ENCODE results near the gene CFHR5. TPM values are rescaled to one million over a fixed set of nuclear protein-coding genes. Genes with fewer than 3 reads are reported as not detected.
"Not testable (repeated sequence)": the region's sequence is repeated elsewhere in the genome, so short reads cannot be mapped to it uniquely, and the experiment has no call there.

Gene CFHR5
- total RNA-seq, 5 donors from 2014 or later (not counting 1 experiment from before 2014, with no cell fraction given): not detected

DNA sequence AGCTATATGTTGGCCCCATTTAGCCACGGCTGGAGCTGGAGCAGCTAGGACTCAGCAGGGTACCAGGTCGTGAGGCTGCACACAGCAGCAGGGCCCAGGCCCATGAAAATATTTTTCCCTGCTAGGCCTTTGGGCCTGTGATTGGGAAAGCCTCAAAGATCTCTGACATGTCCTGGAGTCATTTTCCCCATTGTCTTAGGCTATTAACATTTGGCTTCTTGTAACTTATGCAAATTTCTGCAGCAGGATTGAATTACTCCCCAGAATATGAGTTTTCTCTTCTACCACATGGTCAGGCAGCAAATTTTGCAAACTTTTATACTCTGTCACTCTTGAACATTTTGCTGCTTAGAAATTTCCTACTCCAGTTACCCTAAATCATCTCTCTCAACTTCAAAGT lies 22.6 kb upstream of the CFHR5 start:
- Mint-ChIP-seq H3K27ac (no peak overlapping the region), H3K4me1 (no peaks in the 10 kb centered on the region), H3K27me3 (no peaks in the 10 kb centered on the region), H3K36me3 (no peaks in the 10 kb centered on the region), H3K9me3 (peaks cover 0 to 6% (median 0%) of the 10 kb centered on the region in 3 donors), H3K4me3 (no peak overlapping the region)
- H3K4me1 ChIP-seq (ENCODE audit: control insufficient read depth in 1 of 2, extremely low read depth in 1 of 2, insufficient read depth in 2 of 2, low read length in 2 of 2): no peaks in the 10 kb centered on the region
- H3K27ac ChIP-seq (ENCODE audit: low read length): no peak overlapping the region
- no peak overlapping the region for H3K4me3 ChIP-seq (ENCODE audit: control insufficient read depth in 1 of 2, extremely low read depth in 1 of 2, low read length in 1 of 2)
- ATAC-seq (replicated peaks in 1 of 4): no peak
- no peaks in the 10 kb centered on the region for H3K9me3 ChIP-seq
- ChIA-PET POLR2A (no interaction called here), CTCF (no interaction called here)
- 60% methylated on average over 2 of the region's 2 CpGs for WGBS (ENCODE audit: insufficient coverage)
- H3K27me3 ChIP-seq (replicated peaks in 1 of 2; ENCODE audit: control insufficient read depth in 2 of 2, extremely low read depth in 1 of 2, insufficient read depth in 2 of 2, low read length in 1 of 2): no peaks in the 10 kb centered on the region
- no peak for DNase-seq
- H3K36me3 ChIP-seq (ENCODE audit: control insufficient read depth in 2 of 2, extremely low read depth in 1 of 2, insufficient read depth in 1 of 2, low read length in 1 of 2): no peaks in the 10 kb centered on the region

DNA sequence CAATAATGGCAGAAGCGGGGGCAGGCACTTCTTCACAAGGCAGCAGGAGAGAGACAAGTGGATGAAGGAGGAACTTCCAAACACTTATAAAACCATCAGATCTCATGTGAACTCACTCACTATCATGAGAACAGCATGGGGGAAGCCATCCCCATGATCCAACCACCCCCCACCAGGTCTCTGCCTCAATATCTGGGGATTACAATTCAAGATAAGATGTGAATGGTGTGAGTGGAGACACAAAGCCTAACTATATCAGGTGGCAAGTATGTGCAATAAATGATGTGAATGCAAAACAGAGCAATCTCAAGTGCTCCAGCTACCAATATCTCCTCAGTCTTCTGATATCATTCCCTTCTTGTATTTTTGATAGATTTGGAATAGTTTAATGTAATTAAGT lies 21.4 kb upstream of the CFHR5 start:
- ATAC-seq (replicated peaks in 1 of 4): no peak
- H3K36me3 ChIP-seq (ENCODE audit: control insufficient read depth in 2 of 2, extremely low read depth in 1 of 2, insufficient read depth in 1 of 2, low read length in 1 of 2): no peaks in the 10 kb centered on the region
- H3K9me3 Mint-ChIP-seq: peaks cover 0 to 6% (median 0%) of the 10 kb centered on the region in 3 donors
- no peak overlapping the region for H3K4me3 ChIP-seq (ENCODE audit: control insufficient read depth in 1 of 2, extremely low read depth in 1 of 2, low read length in 1 of 2)
- no peaks in the 10 kb centered on the region for H3K27me3 ChIP-seq (replicated peaks in 1 of 2; ENCODE audit: control insufficient read depth in 2 of 2, extremely low read depth in 1 of 2, insufficient read depth in 2 of 2, low read length in 1 of 2)
- ChIA-PET POLR2A (no interaction called here), CTCF (no interaction called here)
- no peak overlapping the region for H3K27ac ChIP-seq (ENCODE audit: low read length)
- H3K4me3 Mint-ChIP-seq: no peak overlapping the region
- H3K27ac Mint-ChIP-seq: no peak overlapping the region
- H3K27me3 Mint-ChIP-seq: no peaks in the 10 kb centered on the region
- no peaks in the 10 kb centered on the region for H3K4me1 Mint-ChIP-seq
- no peak for DNase-seq
- H3K36me3 Mint-ChIP-seq: no peaks in the 10 kb centered on the region
- no CpG with 5 or more reads among the region's 1 CpG for WGBS (ENCODE audit: insufficient coverage)
- no peaks in the 10 kb centered on the region for H3K9me3 ChIP-seq
- no peaks in the 10 kb centered on the region for H3K4me1 ChIP-seq (ENCODE audit: control insufficient read depth in 1 of 2, extremely low read depth in 1 of 2, insufficient read depth in 2 of 2, low read length in 2 of 2)

DNA sequence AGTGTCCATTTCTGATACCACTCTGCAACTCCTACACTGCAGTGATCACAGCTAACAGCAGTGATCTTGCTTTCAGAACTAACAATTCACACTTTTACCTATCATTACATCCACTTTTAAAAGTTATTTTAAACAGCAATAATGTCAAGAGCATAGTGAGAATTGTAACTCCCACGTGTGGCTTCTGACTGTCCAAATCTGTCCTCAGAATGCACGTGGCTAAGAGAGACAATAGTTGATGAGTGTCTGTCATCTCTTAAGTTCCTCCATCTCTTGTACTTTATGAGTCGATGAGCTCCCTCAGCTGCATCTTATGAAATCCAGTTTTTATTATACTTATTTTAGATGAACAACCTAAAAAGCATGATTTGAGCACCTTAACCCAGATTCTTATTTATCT lies 16.5 kb upstream of the CFHR5 start:
- H3K9me3 ChIP-seq: no peaks in the 10 kb centered on the region
- H3K36me3 ChIP-seq (ENCODE audit: control insufficient read depth in 2 of 2, extremely low read depth in 1 of 2, insufficient read depth in 1 of 2, low read length in 1 of 2): no peaks in the 10 kb centered on the region
- ATAC-seq (replicated peaks in 1 of 4) (no peak), DNase-seq (no peak)
- no peaks in the 10 kb centered on the region for H3K9me3 Mint-ChIP-seq
- no peaks in the 10 kb centered on the region for H3K4me1 ChIP-seq (ENCODE audit: control insufficient read depth in 1 of 2, extremely low read depth in 1 of 2, insufficient read depth in 2 of 2, low read length in 2 of 2)
- H3K4me3 ChIP-seq (ENCODE audit: control insufficient read depth in 1 of 2, extremely low read depth in 1 of 2, low read length in 1 of 2): no peak overlapping the region
- H3K36me3 Mint-ChIP-seq: no peaks in the 10 kb centered on the region
- no peak overlapping the region for H3K27ac ChIP-seq (ENCODE audit: low read length)
- no peak overlapping the region for H3K4me3 Mint-ChIP-seq
- ChIA-PET POLR2A (no interaction called here), CTCF (no interaction called here)
- H3K4me1 Mint-ChIP-seq: no peaks in the 10 kb centered on the region
- peaks cover 1 to 9% of the 10 kb centered on the region in 2 donors for H3K27me3 Mint-ChIP-seq
- H3K27ac Mint-ChIP-seq: no peak overlapping the region
- peaks cover 0 to 3% of the 10 kb centered on the region in 2 experiments for H3K27me3 ChIP-seq (replicated peaks in 1 of 2; ENCODE audit: control insufficient read depth in 2 of 2, extremely low read depth in 1 of 2, insufficient read depth in 2 of 2, low read length in 1 of 2)
- no CpG with 5 or more reads among the region's 3 CpGs for WGBS (ENCODE audit: insufficient coverage)

DNA sequence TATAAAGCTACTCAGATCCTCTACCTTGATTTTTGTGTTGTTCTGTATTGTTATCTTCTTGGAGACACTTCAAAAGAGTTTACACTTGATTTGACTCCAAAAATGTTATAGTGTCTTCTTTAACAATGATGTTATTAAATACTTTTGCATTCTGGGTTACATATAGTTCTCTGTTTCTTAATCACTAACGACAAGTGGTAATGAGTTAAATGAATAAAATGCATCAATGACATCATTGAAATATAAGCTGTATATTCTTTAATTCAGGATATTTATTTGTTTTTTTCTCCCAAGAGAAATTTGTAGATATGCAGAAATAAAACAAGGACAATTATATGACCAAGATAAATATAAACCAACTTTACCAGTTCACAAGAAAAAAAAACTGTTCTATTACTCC lies 7.2 kb upstream of the CFHR5 start:
- ATAC-seq (replicated peaks in 1 of 4): no peak
- no peaks in the 10 kb centered on the region for H3K27me3 Mint-ChIP-seq
- ChIA-PET POLR2A (no interaction called here), CTCF (no interaction called here)
- H3K9me3 Mint-ChIP-seq: no peaks in the 10 kb centered on the region
- DNase-seq: no peak
- Histone ChIP-seq H3K9me3 (no peaks in the 10 kb centered on the region), H3K27me3 (replicated peaks in 1 of 2; ENCODE audit: control insufficient read depth in 2 of 2, extremely low read depth in 1 of 2, insufficient read depth in 2 of 2, low read length in 1 of 2) (no peaks in the 10 kb centered on the region), H3K4me1 (ENCODE audit: control insufficient read depth in 1 of 2, extremely low read depth in 1 of 2, insufficient read depth in 2 of 2, low read length in 2 of 2) (no peaks in the 10 kb centered on the region), H3K4me3 (ENCODE audit: control insufficient read depth in 1 of 2, extremely low read depth in 1 of 2, low read length in 1 of 2) (no peak overlapping the region), H3K27ac (ENCODE audit: low read length) (no peak overlapping the region), H3K36me3 (ENCODE audit: control insufficient read depth in 2 of 2, extremely low read depth in 1 of 2, insufficient read depth in 1 of 2, low read length in 1 of 2) (no peaks in the 10 kb centered on the region)
- no CpG with 5 or more reads among the region's 1 CpG for WGBS (ENCODE audit: insufficient coverage)
- no peaks in the 10 kb centered on the region for H3K36me3 Mint-ChIP-seq
- H3K4me3 Mint-ChIP-seq: no peak overlapping the region
- H3K4me1 Mint-ChIP-seq: no peaks in the 10 kb centered on the region
- no peak overlapping the region for H3K27ac Mint-ChIP-seq

DNA sequence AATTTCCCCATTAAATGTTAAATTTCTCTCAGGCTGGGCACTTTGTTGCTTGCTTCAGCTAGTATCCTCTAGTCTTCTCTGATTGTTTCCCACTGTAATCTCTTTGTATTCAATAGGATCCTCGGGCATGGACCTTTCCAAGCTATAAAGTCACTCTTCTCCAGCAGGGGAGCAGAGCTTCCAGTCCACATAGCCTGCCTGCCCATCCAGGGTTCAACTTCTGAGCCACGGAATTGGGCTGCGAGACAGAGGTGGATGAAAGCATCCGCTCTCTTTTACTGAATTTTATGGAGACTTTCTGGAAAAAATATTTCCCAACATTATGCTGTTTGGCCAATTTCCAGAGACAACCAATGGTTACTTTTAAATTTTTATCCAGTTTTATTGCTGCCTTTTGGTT lies 1.1 kb upstream of the CFHR5 start:
- ATAC-seq (replicated peaks in 1 of 4): no peak
- no peaks in the 10 kb centered on the region for H3K36me3 ChIP-seq (ENCODE audit: control insufficient read depth in 2 of 2, extremely low read depth in 1 of 2, insufficient read depth in 1 of 2, low read length in 1 of 2)
- H3K9me3 ChIP-seq: no peaks in the 10 kb centered on the region
- WGBS (ENCODE audit: insufficient coverage): 60% methylated on average over 1 of the region's 4 CpGs
- no peak overlapping the region for H3K27ac ChIP-seq (ENCODE audit: low read length)
- no peaks in the 10 kb centered on the region for H3K27me3 Mint-ChIP-seq
- no peaks in the 10 kb centered on the region for H3K9me3 Mint-ChIP-seq
- H3K27me3 ChIP-seq (replicated peaks in 1 of 2; ENCODE audit: control insufficient read depth in 2 of 2, extremely low read depth in 1 of 2, insufficient read depth in 2 of 2, low read length in 1 of 2): no peaks in the 10 kb centered on the region
- no peaks in the 10 kb centered on the region for H3K4me1 Mint-ChIP-seq
- no peak overlapping the region for H3K4me3 Mint-ChIP-seq
- POLR2A ChIA-PET: no interaction called here
- H3K27ac Mint-ChIP-seq: no peak overlapping the region
- CTCF ChIA-PET: no interaction called here
- DNase-seq: no peak
- no peak overlapping the region for H3K4me3 ChIP-seq (ENCODE audit: control insufficient read depth in 1 of 2, extremely low read depth in 1 of 2, low read length in 1 of 2)
- H3K36me3 Mint-ChIP-seq: no peaks in the 10 kb centered on the region
- H3K4me1 ChIP-seq (ENCODE audit: control insufficient read depth in 1 of 2, extremely low read depth in 1 of 2, insufficient read depth in 2 of 2, low read length in 2 of 2): no peaks in the 10 kb centered on the region

DNA sequence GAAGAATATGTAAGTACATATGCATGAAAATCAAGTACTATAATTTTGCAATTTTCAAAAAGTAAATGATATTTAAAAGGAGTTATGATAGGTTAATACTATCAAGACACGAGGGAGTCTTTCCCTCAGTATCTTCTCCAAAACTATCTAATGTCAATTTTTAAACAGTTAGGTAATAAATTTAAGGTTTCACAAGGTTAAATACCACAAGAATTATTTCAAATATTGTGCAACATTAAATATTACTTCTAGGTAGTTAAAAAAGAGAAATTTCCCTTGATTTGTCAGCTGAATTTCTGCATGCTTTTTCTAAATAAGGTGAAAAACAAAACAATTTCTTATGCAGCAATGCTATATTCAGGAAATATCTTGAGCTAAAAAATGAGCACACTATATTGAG lies 3.5 kb downstream of the CFHR5 start:
- Mint-ChIP-seq H3K27me3 (no peaks in the 10 kb centered on the region), H3K27ac (no peak overlapping the region), H3K36me3 (no peaks in the 10 kb centered on the region), H3K4me1 (no peaks in the 10 kb centered on the region), H3K9me3 (peaks cover 0 to 1% (median 0%) of the 10 kb centered on the region in 3 donors), H3K4me3 (no peak overlapping the region)
- ChIA-PET POLR2A (no interaction called here), CTCF (no interaction called here)
- Histone ChIP-seq H3K27me3 (replicated peaks in 1 of 2; ENCODE audit: control insufficient read depth in 2 of 2, extremely low read depth in 1 of 2, insufficient read depth in 2 of 2, low read length in 1 of 2) (no peaks in the 10 kb centered on the region), H3K9me3 (no peaks in the 10 kb centered on the region), H3K4me3 (ENCODE audit: control insufficient read depth in 1 of 2, extremely low read depth in 1 of 2, low read length in 1 of 2) (no peak overlapping the region), H3K36me3 (ENCODE audit: control insufficient read depth in 2 of 2, extremely low read depth in 1 of 2, insufficient read depth in 1 of 2, low read length in 1 of 2) (no peaks in the 10 kb centered on the region), H3K27ac (ENCODE audit: low read length) (no peak overlapping the region), H3K4me1 (ENCODE audit: control insufficient read depth in 1 of 2, extremely low read depth in 1 of 2, insufficient read depth in 2 of 2, low read length in 2 of 2) (no peaks in the 10 kb centered on the region)
- DNase-seq (no peak), ATAC-seq (replicated peaks in 1 of 4) (no peak)
- no CpG with 5 or more reads among the region's 1 CpG for WGBS (ENCODE audit: insufficient coverage)

DNA sequence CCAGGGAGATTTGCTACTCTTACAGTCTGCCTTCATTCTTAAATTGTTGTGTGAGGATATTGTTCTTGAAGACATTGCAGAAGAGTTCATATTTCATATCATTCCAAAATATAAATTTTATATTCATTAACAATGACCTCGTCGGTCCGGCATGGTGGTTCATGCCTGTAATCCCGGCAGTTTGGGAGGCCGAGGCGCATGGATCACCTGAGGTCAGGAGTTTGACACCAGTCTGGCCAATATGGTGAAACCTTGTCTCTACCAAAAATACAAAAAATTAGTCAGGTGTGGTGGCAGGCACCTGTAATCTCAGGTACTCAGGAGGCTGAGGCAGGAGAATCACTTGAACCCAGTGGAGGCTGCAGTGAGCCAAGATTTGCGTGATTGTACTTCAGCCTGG lies 4.9 kb downstream of the CFHR5 start:
- CTCF ChIA-PET; ATAC-seq (replicated peaks in 1 of 4); POLR2A ChIA-PET: not testable (repeated sequence)

More for the DNA sequence above, 4.9 kb downstream of the CFHR5 start:
- H3K27ac Mint-ChIP-seq; H3K4me1 Mint-ChIP-seq; H3K4me3 Mint-ChIP-seq; H3K9me3 ChIP-seq; H3K9me3 Mint-ChIP-seq; H3K4me3 ChIP-seq (ENCODE audit: control insufficient read depth in 1 of 2, extremely low read depth in 1 of 2, low read length in 1 of 2); H3K27me3 ChIP-seq (replicated peaks in 1 of 2; ENCODE audit: control insufficient read depth in 2 of 2, extremely low read depth in 1 of 2, insufficient read depth in 2 of 2, low read length in 1 of 2); H3K36me3 Mint-ChIP-seq; H3K27ac ChIP-seq (ENCODE audit: low read length); DNase-seq; H3K4me1 ChIP-seq (ENCODE audit: control insufficient read depth in 1 of 2, extremely low read depth in 1 of 2, insufficient read depth in 2 of 2, low read length in 2 of 2); H3K36me3 ChIP-seq (ENCODE audit: control insufficient read depth in 2 of 2, extremely low read depth in 1 of 2, insufficient read depth in 1 of 2, low read length in 1 of 2); H3K27me3 Mint-ChIP-seq: not testable (repeated sequence)
- 83% methylated on average over 4 of the region's 7 CpGs for WGBS (ENCODE audit: insufficient coverage)

All from T-cell (primary cell).